Measurements from ENCODE around the gene CIZ1. TPM values are rescaled to one million over a fixed set of nuclear protein-coding genes. Genes with fewer than 3 reads are reported as not detected.

Gene CIZ1
- total RNA-seq, 1 donor from 2014 or later: 174 TPM

DNA sequence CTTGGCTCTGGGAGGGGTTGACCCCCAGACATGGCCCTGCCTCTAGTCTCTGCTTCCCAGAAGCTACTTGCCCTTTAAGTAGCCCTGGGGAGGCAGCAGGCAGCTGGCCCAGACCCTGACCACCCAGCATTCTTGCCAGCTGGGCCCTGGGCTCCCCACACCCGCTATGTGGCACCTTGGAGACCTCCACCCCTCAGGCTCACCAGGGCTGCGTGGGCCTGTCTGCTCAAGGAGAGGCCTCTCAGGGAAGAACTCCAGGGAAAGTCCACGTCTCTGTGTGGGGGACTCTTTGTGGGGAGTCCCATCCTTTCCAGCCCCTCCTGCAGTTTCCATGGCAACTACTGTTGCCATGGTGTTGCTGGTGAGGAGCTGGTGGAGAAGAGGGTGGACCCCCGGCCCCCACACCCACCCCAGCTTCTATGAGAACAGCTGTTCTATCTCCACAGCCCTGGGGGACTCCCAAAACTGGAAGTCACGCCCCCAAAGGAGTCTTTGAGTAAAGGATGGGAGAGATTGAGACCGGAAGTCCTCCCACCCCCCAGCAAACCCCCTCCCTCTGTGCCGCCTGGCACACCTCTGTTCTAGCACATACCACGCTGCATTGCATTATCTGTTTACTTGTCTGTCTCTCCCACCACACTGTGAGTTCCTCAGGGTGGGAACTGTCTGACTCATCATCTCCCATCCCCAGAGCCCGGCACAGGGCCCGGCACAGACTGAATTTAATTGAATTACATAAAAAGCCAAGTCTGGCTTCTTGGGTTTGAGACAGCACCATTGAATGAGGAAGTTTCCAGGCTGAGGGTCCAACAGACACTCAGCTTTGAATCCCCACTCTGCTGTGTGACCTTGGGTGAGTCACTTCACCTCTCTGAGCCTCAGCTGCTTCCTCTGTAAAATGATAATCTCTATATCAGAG, 24.4 kb upstream of the CIZ1 start:
- Mint-ChIP-seq H3K4me3 (ENCODE audit: unreplicated experiment) (no peak overlapping the region), H3K27ac (ENCODE audit: unreplicated experiment) (peak overlapping the region; percentile 52), H3K9me3 (ENCODE audit: unreplicated experiment) (peaks cover 6% of the 10 kb centered on the region), H3K36me3 (ENCODE audit: unreplicated experiment) (peaks cover 5% of the 10 kb centered on the region), H3K4me1 (ENCODE audit: low read depth, unreplicated experiment) (peaks cover 13% of the 10 kb centered on the region), H3K27me3 (ENCODE audit: unreplicated experiment) (peaks cover 5% of the 10 kb centered on the region)
- no peak for DNase-seq
- no peak for TF ChIP-seq CTCF (IDR thresholded peaks at IDR 0.05; ENCODE audit: partially characterized antibody, unreplicated experiment)

DNA sequence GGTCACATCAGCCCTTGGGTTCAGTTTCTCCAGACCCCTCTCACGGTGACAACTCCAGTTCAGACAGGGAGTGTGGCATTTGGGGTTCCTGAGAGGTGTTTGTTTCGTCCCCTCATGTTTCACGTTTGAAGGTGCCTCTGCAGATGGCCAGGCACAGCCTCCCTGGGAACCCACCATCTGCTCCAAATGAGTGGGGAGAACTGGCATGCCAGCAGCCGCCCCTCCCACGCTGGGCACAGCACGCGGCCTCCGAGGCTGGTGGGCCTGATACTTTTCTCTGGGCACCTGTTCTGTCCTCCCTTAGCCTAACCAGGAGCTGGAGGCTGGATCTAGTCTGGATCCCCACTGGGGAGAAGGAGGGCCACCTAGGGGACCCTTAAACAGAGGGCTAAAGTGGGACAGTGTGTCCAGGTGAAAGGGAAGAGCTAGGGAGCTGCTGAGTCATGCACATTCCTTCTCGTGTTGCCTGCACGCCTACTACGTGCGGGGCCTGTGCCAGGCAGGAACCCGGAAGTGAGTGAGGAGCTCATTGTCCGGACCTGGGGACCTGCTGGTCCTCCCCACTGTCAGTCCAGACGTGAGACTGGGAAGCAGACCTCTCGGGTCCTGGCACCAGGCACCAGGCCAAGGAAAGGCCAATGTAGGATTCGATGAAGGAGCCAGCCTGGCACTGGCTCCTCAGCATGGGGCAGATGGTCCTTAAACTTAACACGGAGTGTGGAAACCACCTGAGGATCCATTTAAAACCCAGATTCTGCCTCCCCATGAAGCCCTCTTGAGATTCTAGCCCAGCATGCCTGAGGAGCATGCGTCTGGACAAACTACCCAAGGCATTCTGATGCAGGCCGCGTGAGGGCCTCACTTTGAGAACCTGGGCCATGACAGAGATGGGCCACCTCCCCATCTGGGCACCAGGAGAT, 23.5 kb upstream of the CIZ1 start:
- no peak overlapping the region for H3K27ac Mint-ChIP-seq (ENCODE audit: unreplicated experiment)
- peaks cover 5% of the 10 kb centered on the region for H3K36me3 Mint-ChIP-seq (ENCODE audit: unreplicated experiment)
- H3K9me3 Mint-ChIP-seq (ENCODE audit: unreplicated experiment): peaks cover 6% of the 10 kb centered on the region
- DNase-seq: no peak
- H3K4me3 Mint-ChIP-seq (ENCODE audit: unreplicated experiment): no peak overlapping the region
- peaks cover 13% of the 10 kb centered on the region for H3K4me1 Mint-ChIP-seq (ENCODE audit: low read depth, unreplicated experiment)
- peaks cover 5% of the 10 kb centered on the region for H3K27me3 Mint-ChIP-seq (ENCODE audit: unreplicated experiment)
- no peak for TF ChIP-seq CTCF (IDR thresholded peaks at IDR 0.05; ENCODE audit: partially characterized antibody, unreplicated experiment)

- DNase-seq: no peak
- no peak for TF ChIP-seq CTCF (IDR thresholded peaks at IDR 0.05; ENCODE audit: partially characterized antibody, unreplicated experiment)
- Mint-ChIP-seq H3K27me3 (ENCODE audit: unreplicated experiment) (peaks cover 3% of the 10 kb centered on the region), H3K27ac (ENCODE audit: unreplicated experiment) (peak overlapping the region; percentile 22), H3K4me3 (ENCODE audit: unreplicated experiment) (peak overlapping the region; percentile 42), H3K36me3 (ENCODE audit: unreplicated experiment) (peaks cover 5% of the 10 kb centered on the region), H3K9me3 (ENCODE audit: unreplicated experiment) (peaks cover 4% of the 10 kb centered on the region), H3K4me1 (ENCODE audit: low read depth, unreplicated experiment) (peaks cover 13% of the 10 kb centered on the region)
These were observed 22.6 kb upstream of the CIZ1 start for GRCh38 chr9:128213746-128214497.

DNA sequence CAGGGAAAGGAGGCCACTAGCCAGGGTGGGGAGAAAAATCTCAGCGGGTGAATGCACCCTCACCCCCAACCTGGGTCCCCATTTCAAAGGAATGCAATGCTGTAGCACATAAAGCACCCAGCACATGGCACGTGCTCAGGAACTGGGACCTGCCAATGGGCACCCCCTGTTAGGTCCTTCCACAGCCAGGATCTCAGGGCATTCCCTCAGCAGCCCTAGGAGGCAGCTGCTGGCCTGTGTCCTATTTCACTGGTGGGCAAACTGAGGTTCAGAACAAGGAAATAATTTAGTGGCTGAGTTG, 20.6 kb upstream of the CIZ1 start:
- no peak for DNase-seq
- no peaks in the 10 kb centered on the region for H3K36me3 Mint-ChIP-seq (ENCODE audit: unreplicated experiment)
- H3K27me3 Mint-ChIP-seq (ENCODE audit: unreplicated experiment): peaks cover 2% of the 10 kb centered on the region
- no peak for TF ChIP-seq CTCF (IDR thresholded peaks at IDR 0.05; ENCODE audit: partially characterized antibody, unreplicated experiment)
- H3K4me1 Mint-ChIP-seq (ENCODE audit: low read depth, unreplicated experiment): peaks cover 6% of the 10 kb centered on the region
- H3K27ac Mint-ChIP-seq (ENCODE audit: unreplicated experiment): no peak overlapping the region
- no peak overlapping the region for H3K4me3 Mint-ChIP-seq (ENCODE audit: unreplicated experiment)
- peaks cover 3% of the 10 kb centered on the region for H3K9me3 Mint-ChIP-seq (ENCODE audit: unreplicated experiment)
